Natural killer cell (primary cell): Measurements from ENCODE around the gene CYTH1. TPM values are rescaled to one million over a fixed set of nuclear protein-coding genes. Genes with fewer than 3 reads are reported as not detected.

Experiments
- ATAC-seq, 3 donors: fragments of 150-1000 bp in 2 of 3; fragments of 200-7000 bp in 1 of 3; cut with Tn5 transposase; 1 replicate in 1 of 3; 2 replicates in 2 of 3; pipeline ENCODE4 v1.10.0; 2021; ENCODE audit warnings: mild to moderate bottlenecking in 2 of 3, moderate library complexity in 2 of 3
- DNase-seq, 2 donors: peaks; one replicate each; pipeline versions ENCODE4 v3.0.0 to v3.0.0-alpha.2; 2013 to 2021; ENCODE audit warnings: mixed read lengths in 1 of 2
- H3K27ac ChIP-seq: one replicate; pipeline ENCODE4 v1.5.1; 2013; ENCODE audit warnings: mild to moderate bottlenecking, low read length
- H3K27me3 ChIP-seq: one replicate; pipeline ENCODE4 v1.6.1; 2013; ENCODE audit warnings: low read length; ENCODE audit not compliant: control insufficient read depth, insufficient read depth
- H3K36me3 ChIP-seq: one replicate; pipeline ENCODE4 v1.6.1; 2013; ENCODE audit warnings: low read length; ENCODE audit not compliant: control insufficient read depth, insufficient read depth
- H3K4me1 ChIP-seq: one replicate; pipeline ENCODE4 v1.6.1; 2013; ENCODE audit warnings: low read length; ENCODE audit not compliant: control insufficient read depth, insufficient read depth
- H3K4me3 ChIP-seq: one replicate; pipeline ENCODE4 v1.5.1; 2013; ENCODE audit warnings: low read length
- H3K9me3 ChIP-seq: one replicate; pipeline ENCODE4 v1.6.1; 2013; ENCODE audit warnings: low read length; ENCODE audit not compliant: control insufficient read depth, insufficient read depth
- H3K27ac Mint-ChIP-seq, 2 donors: one replicate each; pipeline ENCODE4 v1.8.0; 2022; ENCODE audit warnings: mild to moderate bottlenecking in 2 of 2, mixed read lengths in 2 of 2, moderate library complexity in 1 of 2
- H3K27me3 Mint-ChIP-seq, 2 donors: one replicate each; pipeline ENCODE4 v1.8.0; 2022; ENCODE audit warnings: low read depth in 2 of 2, mixed read lengths in 2 of 2
- H3K36me3 Mint-ChIP-seq: one replicate; pipeline ENCODE4 v1.8.0; 2022; ENCODE audit warnings: mixed read lengths
- H3K4me1 Mint-ChIP-seq, 2 donors: one replicate each; pipeline ENCODE4 v1.8.0; 2022; ENCODE audit warnings: mixed read lengths in 2 of 2
- H3K4me3 Mint-ChIP-seq: one replicate; pipeline ENCODE4 v1.8.0; 2022; ENCODE audit warnings: mild to moderate bottlenecking, moderate library complexity, mixed read lengths
- H3K9me3 Mint-ChIP-seq, 2 donors: one replicate each; pipeline ENCODE4 v1.8.0; 2022; ENCODE audit warnings: mixed read lengths in 2 of 2
- WGBS: methylation state at CpG from one replicate; pipeline ENCODE4 v1.1.7; 2013; ENCODE audit warnings: missing lambda C conversion rate; ENCODE audit not compliant: insufficient coverage; 5-methylcytosine and 5-hydroxymethylcytosine counted together
- intact Hi-C: fragments of 100-400 bp; cut with micrococcal nuclease; formaldehyde crosslinking; loops from one replicate; pipeline ENCODE4 v1.14.2; 2022
- total RNA-seq, 4 donors: library from RNA; stranded (reverse); fragments of 120-200 nt in 1 of 4; gene quantifications; one replicate each; pipeline versions ENCODE4 v1.2.3 to v1.2.4, GENCODE V29; 2013 to 2022
- TF ChIP-seq, protein P1 (sequence below): fragments of 200-600 bp; IDR thresholded peaks from one replicate; pipeline ENCODE4 v1.8.0; 2022; ENCODE audit warnings: antibody characterized with exemption

CYTH1 gene
- total RNA-seq, 3 donors from 2014 or later (not counting 1 experiment from before 2014, with no cell fraction given) = 437 to 514 (median 457) TPM

GRCh38 chr17:78742901-78743300 lies 39.2 kb downstream of the CYTH1 start:
- H3K27me3 ChIP-seq = no peaks in the 10 kb centered on the region
- peaks cover 85% of the 10 kb centered on the region for H3K4me1 ChIP-seq
- H3K4me3 ChIP-seq = no peak overlapping the region
- Mint-ChIP-seq H3K27me3 (no peaks in the 10 kb centered on the region), H3K27ac (peak overlapping the region; percentile 93), H3K36me3 (no peaks in the 10 kb centered on the region), H3K4me1 (peaks cover 94 to 96% of the 10 kb centered on the region in 2 donors), H3K4me3 (peak overlapping the region; percentile 80), H3K9me3 (no peaks in the 10 kb centered on the region)
- H3K36me3 ChIP-seq = peaks cover 4% of the 10 kb centered on the region
- ATAC-seq (no peak), DNase-seq (no peak)
- no peaks in the 10 kb centered on the region for H3K9me3 ChIP-seq
- intact Hi-C loops = no loop called here
- 97% methylated on average over 4 of the region's 5 CpGs for WGBS
- TF ChIP-seq, protein P1, sequence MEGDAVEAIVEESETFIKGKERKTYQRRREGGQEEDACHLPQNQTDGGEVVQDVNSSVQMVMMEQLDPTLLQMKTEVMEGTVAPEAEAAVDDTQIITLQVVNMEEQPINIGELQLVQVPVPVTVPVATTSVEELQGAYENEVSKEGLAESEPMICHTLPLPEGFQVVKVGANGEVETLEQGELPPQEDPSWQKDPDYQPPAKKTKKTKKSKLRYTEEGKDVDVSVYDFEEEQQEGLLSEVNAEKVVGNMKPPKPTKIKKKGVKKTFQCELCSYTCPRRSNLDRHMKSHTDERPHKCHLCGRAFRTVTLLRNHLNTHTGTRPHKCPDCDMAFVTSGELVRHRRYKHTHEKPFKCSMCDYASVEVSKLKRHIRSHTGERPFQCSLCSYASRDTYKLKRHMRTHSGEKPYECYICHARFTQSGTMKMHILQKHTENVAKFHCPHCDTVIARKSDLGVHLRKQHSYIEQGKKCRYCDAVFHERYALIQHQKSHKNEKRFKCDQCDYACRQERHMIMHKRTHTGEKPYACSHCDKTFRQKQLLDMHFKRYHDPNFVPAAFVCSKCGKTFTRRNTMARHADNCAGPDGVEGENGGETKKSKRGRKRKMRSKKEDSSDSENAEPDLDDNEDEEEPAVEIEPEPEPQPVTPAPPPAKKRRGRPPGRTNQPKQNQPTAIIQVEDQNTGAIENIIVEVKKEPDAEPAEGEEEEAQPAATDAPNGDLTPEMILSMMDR = no peak
- H3K27ac ChIP-seq = peak overlapping the region; percentile 12

DNA sequence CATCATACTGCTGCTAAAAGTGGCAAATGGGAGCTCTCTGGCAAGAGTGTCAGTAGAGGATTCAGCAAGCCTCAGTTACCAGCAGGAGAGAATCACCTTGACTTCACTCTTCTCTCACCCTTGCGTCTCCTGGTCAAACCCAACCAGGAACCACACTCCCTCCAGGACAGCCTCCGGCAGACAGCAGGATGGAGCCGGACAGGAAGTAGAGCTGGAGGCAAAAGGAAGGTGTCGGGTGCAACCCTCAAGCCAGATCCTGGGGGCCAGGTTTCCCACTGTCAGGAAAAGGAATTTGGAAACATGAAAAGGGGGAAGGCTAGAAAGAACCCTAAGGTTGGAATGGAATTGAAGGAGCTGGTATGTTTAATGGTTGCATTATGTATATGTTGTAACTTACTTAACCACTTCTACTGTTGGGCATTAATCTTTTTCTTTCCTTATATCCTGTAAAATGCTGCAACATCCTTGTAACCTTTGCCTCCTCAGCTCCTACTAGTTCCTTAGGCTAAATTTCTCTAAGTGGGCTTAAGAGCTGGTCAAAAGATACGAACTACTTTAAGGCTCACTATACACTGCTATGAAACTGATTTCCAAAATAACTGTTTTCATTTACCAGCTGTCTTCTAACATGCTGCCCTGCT lies 40.3 kb downstream of the CYTH1 start:
- TF ChIP-seq, protein P1 = no peak
- Histone ChIP-seq H3K9me3 (no peaks in the 10 kb centered on the region), H3K27ac (peak overlapping the region; percentile 58), H3K4me1 (peaks cover 77% of the 10 kb centered on the region), H3K27me3 (no peaks in the 10 kb centered on the region), H3K36me3 (peaks cover 4% of the 10 kb centered on the region), H3K4me3 (no peak overlapping the region)
- H3K9me3 Mint-ChIP-seq = no peaks in the 10 kb centered on the region
- DNase-seq (no peak), ATAC-seq (peak in 1 of 3 donors; percentile 5)
- H3K36me3 Mint-ChIP-seq = no peaks in the 10 kb centered on the region
- peak overlapping the region; percentile 85 for H3K4me3 Mint-ChIP-seq
- peaks cover 94 to 96% of the 10 kb centered on the region in 2 donors for H3K4me1 Mint-ChIP-seq
- peak overlapping the region; percentile 93 for H3K27ac Mint-ChIP-seq
- WGBS = 49% methylated on average over 5 of the region's 5 CpGs
- no peaks in the 10 kb centered on the region for H3K27me3 Mint-ChIP-seq
- intact Hi-C loops = no loop called here

DNA sequence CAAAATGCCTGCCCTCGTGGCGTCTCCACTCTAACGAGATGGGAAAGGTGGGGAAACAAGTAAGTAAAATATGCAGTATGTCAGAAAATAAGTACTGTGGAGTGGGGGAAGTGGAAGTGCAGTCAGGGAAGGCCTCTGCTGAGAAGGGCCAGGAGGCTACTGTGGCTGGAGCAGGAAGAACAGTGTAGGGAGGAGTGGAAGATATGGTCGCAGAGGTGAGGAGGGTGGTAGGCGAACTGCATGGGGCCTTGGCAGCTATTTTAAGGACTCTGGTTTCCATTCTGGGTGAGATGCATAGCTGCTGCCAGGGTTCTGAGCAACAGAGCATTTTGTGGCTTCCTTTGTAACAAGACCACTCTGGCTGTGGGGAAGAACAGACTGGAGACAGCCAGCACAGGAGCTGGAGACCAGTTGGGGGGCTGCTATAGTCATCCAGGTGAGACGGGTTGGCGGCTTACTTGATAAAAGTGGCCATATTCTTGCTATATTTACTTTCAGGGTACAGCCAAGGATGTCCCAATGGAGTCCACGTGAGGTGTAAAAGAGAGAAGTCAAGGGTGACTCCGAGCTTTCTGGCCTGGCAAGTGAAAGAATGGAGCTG lies 42.6 kb downstream of the CYTH1 start:
- peaks cover 71% of the 10 kb centered on the region for H3K4me1 ChIP-seq
- TF ChIP-seq, protein P1 = no peak
- peaks cover 93 to 96% of the 10 kb centered on the region in 2 donors for H3K4me1 Mint-ChIP-seq
- H3K4me3 ChIP-seq = no peak overlapping the region
- H3K9me3 Mint-ChIP-seq = no peaks in the 10 kb centered on the region
- peaks cover 4% of the 10 kb centered on the region for H3K36me3 ChIP-seq
- H3K27ac Mint-ChIP-seq = peak overlapping the region; percentile 93
- H3K36me3 Mint-ChIP-seq = no peaks in the 10 kb centered on the region
- no peaks in the 10 kb centered on the region for H3K27me3 ChIP-seq
- 30% methylated on average over 9 of the region's 9 CpGs for WGBS
- ATAC-seq = peak; percentile 7 to 14 (median 13)
- H3K27me3 Mint-ChIP-seq = no peaks in the 10 kb centered on the region
- no peaks in the 10 kb centered on the region for H3K9me3 ChIP-seq
- peak overlapping the region; percentile 69 for H3K27ac ChIP-seq
- H3K4me3 Mint-ChIP-seq = peak overlapping the region; percentile 95
- no peak for DNase-seq
- intact Hi-C loops = loop anchor here (2.0 kb wide), 1 partner anchor 15 kb away; no protein-coding TSS in a partner anchor
